NCI-H1930 (cell line): ENCODE data around the gene ADAP1.
A peak's percentile ranks its signal among the peaks of the same experiment; 100 is the strongest.
"Not testable (repeated sequence)": the region's sequence is repeated elsewhere in the genome, so short reads cannot be mapped to it uniquely, and the experiment has no call there.

Experiments
- DNase-seq, 2 experiments: peaks; one replicate each; lab custom pipeline; 2025; lab: John Stamatoyannopoulos, UW

The ADAP1 gene

GRCh38 chr7:954330-955238, at the start of gene ADAP1:
Gene ADAP1, minus strand, starts transcription at chr7:954680. Its CDS starts 203 bp downstream, at chr7:954477.
- peak in 1 of 2 experiments; percentile 44 for DNase-seq

GRCh38 chr7:1002445-1002844, 48.0 kb upstream of the ADAP1 start:
- DNase-seq, result not testable (repeated sequence)

- not testable (repeated sequence) for DNase-seq
Observed at GRCh38 chr7:1002026-1002425, 47.5 kb upstream of the ADAP1 start.

GRCh38 chr7:1001069-1001770, 46.7 kb upstream of the ADAP1 start:
- not testable (repeated sequence) for DNase-seq

- DNase-seq, result no peak
Observed at GRCh38 chr7:999941-1000935, 45.8 kb upstream of the ADAP1 start.

- DNase-seq, result no peak
Observed at GRCh38 chr7:999149-999879, 44.8 kb upstream of the ADAP1 start.

- no peak for DNase-seq
Observed at GRCh38 chr7:997404-998395, 43.2 kb upstream of the ADAP1 start.

GRCh38 chr7:996079-996872, 41.8 kb upstream of the ADAP1 start:
- no peak for DNase-seq

GRCh38 chr7:995571-995970, 41.1 kb upstream of the ADAP1 start:
- no peak for DNase-seq

GRCh38 chr7:994592-995308, 40.3 kb upstream of the ADAP1 start:
- DNase-seq, result no peak

- peak; percentile 79 to 85 for DNase-seq
Observed at GRCh38 chr7:992709-993607, 38.5 kb upstream of the ADAP1 start.

GRCh38 chr7:991729-992656, 37.5 kb upstream of the ADAP1 start:
- no peak for DNase-seq

- no peak for DNase-seq
Observed at GRCh38 chr7:990933-991728, 36.7 kb upstream of the ADAP1 start.

GRCh38 chr7:990352-990932, 36.0 kb upstream of the ADAP1 start:
- no peak for DNase-seq

- no peak for DNase-seq
Observed at GRCh38 chr7:988963-989529, 34.6 kb upstream of the ADAP1 start.
